Transverse colon (tissue), 4 donors: Measurements from ENCODE around the gene MUSTN1. TPM values are rescaled to one million over a fixed set of nuclear protein-coding genes. Genes with fewer than 3 reads are reported as not detected.

Experiments
- DNase-seq: peaks from one replicate; pipeline ENCODE4 v3.0.0-alpha.2; 2019
- H3K27ac ChIP-seq, 4 donors: fragments of 200-600 bp; sonication (generic); 2 replicates each; pipeline ENCODE4 v1.5.1; 2016 to 2018; ENCODE audit warnings: inconsistent platforms in 4 of 4
- H3K27me3 ChIP-seq: fragments of 200-600 bp; sonication (generic); 2 replicates; pipeline ENCODE4 v1.5.1; 2017; ENCODE audit warnings: inconsistent platforms
- H3K36me3 ChIP-seq, 4 donors: fragments of 200-600 bp; sonication (generic); 2 replicates each; pipeline ENCODE4 v1.5.1; 2017 to 2019; ENCODE audit warnings: inconsistent platforms in 4 of 4
- H3K4me1 ChIP-seq, 4 donors: fragments of 200-600 bp; sonication (generic); 2 replicates each; pipeline ENCODE4 v1.5.1; 2017 to 2020; ENCODE audit warnings: inconsistent platforms in 4 of 4
- H3K4me3 ChIP-seq, 4 donors: fragments of 200-600 bp; sonication (generic); 1 replicate in 1 of 4; 2 replicates in 3 of 4; pipeline versions ENCODE4 v1.5.1 to v1.6.1; 2017 to 2019; ENCODE audit warnings: inconsistent platforms in 4 of 4
- H3K9me3 ChIP-seq, 2 donors: fragments of 200-600 bp; sonication (generic); 2 replicates each; pipeline ENCODE4 v1.5.1; 2017 to 2019; ENCODE audit warnings: inconsistent platforms in 2 of 2
- CTCF ChIP-seq, 5 experiments: fragments of 200-600 bp in 3 of 5; fragments of 450-650 bp in 2 of 5; sonication (generic) in 3 of 5; IDR thresholded peaks; 1 replicate in 2 of 5; 2 replicates in 3 of 5; pipeline ENCODE4 v1.5.1; 2016 to 2017; ENCODE audit warnings: antibody characterized with exemption in 5 of 5, inconsistent platforms in 3 of 5, mild to moderate bottlenecking in 2 of 5, moderate library complexity in 1 of 5
- EP300 ChIP-seq: sonication (generic); formaldehyde crosslinking; IDR thresholded peaks from one replicate; pipeline ENCODE4 v1.6.1; 2017; ENCODE audit warnings: antibody characterized with exemption, low read depth
- POLR2A ChIP-seq: fragments of 450-650 bp; IDR thresholded peaks from one replicate; pipeline ENCODE4 v1.6.1; 2016; ENCODE audit warnings: antibody characterized with exemption, mild to moderate bottlenecking, moderate library complexity
- POLR2AphosphoS5 ChIP-seq, 3 donors: sonication (generic); formaldehyde crosslinking; IDR thresholded peaks; one replicate each; pipeline ENCODE4 v1.6.1; 2016; ENCODE audit warnings: antibody characterized with exemption in 3 of 3
- whole genome bisulfite sequencing, 2 donors: methylation state at CpG; one replicate each; pipeline ENCODE4 v1.1.5; 2018; ENCODE audit warnings: low coverage in 1 of 2; 5-methylcytosine and 5-hydroxymethylcytosine counted together
- in situ Hi-C, 4 donors: fragments of 200-750 bp; cut with MboI; loops; one replicate each; pipeline versions ENCODE4 v1.15.0 to v1.15.1; 2017; ENCODE audit warnings: low sequenced_read_pairs in 3 of 4, low pct_ligation_motif_present in 1 of 4, low pct_unique_long_range_greater_than_20kb in 1 of 4
- intact Hi-C: fragments of 100-400 bp; cut with DNase I; formaldehyde crosslinking; loops from one replicate; pipeline ENCODE4 v1.15.1; 2023; ENCODE audit warnings: low total_unique reads
- total RNA-seq, 4 donors: library from RNA; depleted of rRNA; stranded (reverse); fragments of >200 nt; gene quantifications; one replicate each; pipeline ENCODE4 v1.1.0, GENCODE V29; 2016

The MUSTN1 gene
- total RNA-seq, 4 donors from 2014 or later: 3.0 to 26.5 (median 11.8) TPM

GRCh38 chr3:52880047-52880446 lies 45.2 kb upstream of the MUSTN1 start:
- intact Hi-C loops (no loop called here), in situ Hi-C loops (no loop called here)
- Histone ChIP-seq H3K4me3 (no peak overlapping the region), H3K9me3 (no peaks in the 10 kb centered on the region), H3K36me3 (no peaks in the 10 kb centered on the region), H3K4me1 (peaks cover 0 to under 1% (median under 1%) of the 10 kb centered on the region in 4 donors), H3K27me3 (no peaks in the 10 kb centered on the region), H3K27ac (no peak overlapping the region)
- TF ChIP-seq POLR2AphosphoS5 (IDR thresholded peaks at IDR 0.05): no peak
- no peak for TF ChIP-seq POLR2A
- WGBS, 2 donors: 86% methylated on average over 5 of the region's 5 CpGs; no CpG with 5 or more reads in 1 of the 2 donors
- DNase-seq: no peak

GRCh38 chr3:52879581-52879980 lies 44.8 kb upstream of the MUSTN1 start:
- intact Hi-C loops: no loop called here
- in situ Hi-C loops: no loop called here
- TF ChIP-seq CTCF (IDR thresholded peaks at IDR 0.05) (no peak), EP300 (no peak), POLR2A (no peak), POLR2AphosphoS5 (IDR thresholded peaks at IDR 0.05) (no peak)
- Histone ChIP-seq H3K27me3 (no peaks in the 10 kb centered on the region), H3K9me3 (no peaks in the 10 kb centered on the region), H3K4me3 (no peak overlapping the region), H3K4me1 (peaks cover 0 to 5% (median 2%) of the 10 kb centered on the region in 4 donors), H3K36me3 (no peaks in the 10 kb centered on the region), H3K27ac (no peak overlapping the region)
- DNase-seq: no peak
- WGBS, 2 donors: 93 to 94% methylated on average over 2 to 4 of the region's 4 CpGs

- H3K4me1 ChIP-seq: peaks cover 0 to 10% (median 3%) of the 10 kb centered on the region in 4 donors
- 94 to 100% methylated on average over 1 to 4 of the region's 4 CpGs for WGBS, 2 donors
- no peak overlapping the region for H3K27ac ChIP-seq
- no peaks in the 10 kb centered on the region for H3K27me3 ChIP-seq
- no peaks in the 10 kb centered on the region for H3K9me3 ChIP-seq
- DNase-seq: no peak
- intact Hi-C loops (no loop called here), in situ Hi-C loops (no loop called here)
- H3K4me3 ChIP-seq: no peak overlapping the region
- TF ChIP-seq CTCF (IDR thresholded peaks at IDR 0.05): no peak
- TF ChIP-seq POLR2A: no peak
- TF ChIP-seq POLR2AphosphoS5 (IDR thresholded peaks at IDR 0.05): no peak
- TF ChIP-seq EP300: no peak
- H3K36me3 ChIP-seq: no peaks in the 10 kb centered on the region
Measured at GRCh38 chr3:52879090-52879489, 44.3 kb upstream of the MUSTN1 start.

- peaks cover 0 to 15% (median 3%) of the 10 kb centered on the region in 4 donors for H3K4me1 ChIP-seq
- no peak overlapping the region for H3K27ac ChIP-seq
- DNase-seq: no peak
- in situ Hi-C loops: no loop called here
- WGBS, 2 donors: 89% methylated on average over 3 of the region's 3 CpGs; no CpG with 5 or more reads in 1 of the 2 donors
- no peaks in the 10 kb centered on the region for H3K9me3 ChIP-seq
- TF ChIP-seq POLR2AphosphoS5 (IDR thresholded peaks at IDR 0.05) (no peak), EP300 (no peak), CTCF (IDR thresholded peaks at IDR 0.05) (no peak), POLR2A (no peak)
- no peak overlapping the region for H3K4me3 ChIP-seq
- H3K36me3 ChIP-seq: no peaks in the 10 kb centered on the region
- H3K27me3 ChIP-seq: no peaks in the 10 kb centered on the region
- intact Hi-C loops: no loop called here
Measured at GRCh38 chr3:52877085-52877484, 42.3 kb upstream of the MUSTN1 start.
